ENCODE data around the gene PDLIM7. TPM values are rescaled to one million over a fixed set of nuclear protein-coding genes. Genes with fewer than 3 reads are reported as not detected.
"Not testable (repeated sequence)": the region's sequence is repeated elsewhere in the genome, so short reads cannot be mapped to it uniquely, and the experiment has no call there.

The PDLIM7 gene, protein sequence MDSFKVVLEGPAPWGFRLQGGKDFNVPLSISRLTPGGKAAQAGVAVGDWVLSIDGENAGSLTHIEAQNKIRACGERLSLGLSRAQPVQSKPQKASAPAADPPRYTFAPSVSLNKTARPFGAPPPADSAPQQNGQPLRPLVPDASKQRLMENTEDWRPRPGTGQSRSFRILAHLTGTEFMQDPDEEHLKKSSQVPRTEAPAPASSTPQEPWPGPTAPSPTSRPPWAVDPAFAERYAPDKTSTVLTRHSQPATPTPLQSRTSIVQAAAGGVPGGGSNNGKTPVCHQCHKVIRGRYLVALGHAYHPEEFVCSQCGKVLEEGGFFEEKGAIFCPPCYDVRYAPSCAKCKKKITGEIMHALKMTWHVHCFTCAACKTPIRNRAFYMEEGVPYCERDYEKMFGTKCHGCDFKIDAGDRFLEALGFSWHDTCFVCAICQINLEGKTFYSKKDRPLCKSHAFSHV
- 144 TPM for total RNA-seq

- ATAC-seq (peak; percentile 89), DNase-seq (ENCODE audit: low spot score) (peak; percentile 98)
- intact Hi-C loops (cut with DNase I): no loop called here
These were observed at the start of gene PDLIM7 for GRCh38 chr5:177497292-177498012. PDLIM7 (minus strand) TSS chr5:177497604; CDS start chr5:177496512, 1,092 bp downstream.

GRCh38 chr5:177546258-177546741 is 48.9 kb upstream of the PDLIM7 start:
- DNase-seq (ENCODE audit: low spot score) (no peak), ATAC-seq (peak; percentile 92)
- intact Hi-C loops (cut with DNase I): no loop called here

DNA sequence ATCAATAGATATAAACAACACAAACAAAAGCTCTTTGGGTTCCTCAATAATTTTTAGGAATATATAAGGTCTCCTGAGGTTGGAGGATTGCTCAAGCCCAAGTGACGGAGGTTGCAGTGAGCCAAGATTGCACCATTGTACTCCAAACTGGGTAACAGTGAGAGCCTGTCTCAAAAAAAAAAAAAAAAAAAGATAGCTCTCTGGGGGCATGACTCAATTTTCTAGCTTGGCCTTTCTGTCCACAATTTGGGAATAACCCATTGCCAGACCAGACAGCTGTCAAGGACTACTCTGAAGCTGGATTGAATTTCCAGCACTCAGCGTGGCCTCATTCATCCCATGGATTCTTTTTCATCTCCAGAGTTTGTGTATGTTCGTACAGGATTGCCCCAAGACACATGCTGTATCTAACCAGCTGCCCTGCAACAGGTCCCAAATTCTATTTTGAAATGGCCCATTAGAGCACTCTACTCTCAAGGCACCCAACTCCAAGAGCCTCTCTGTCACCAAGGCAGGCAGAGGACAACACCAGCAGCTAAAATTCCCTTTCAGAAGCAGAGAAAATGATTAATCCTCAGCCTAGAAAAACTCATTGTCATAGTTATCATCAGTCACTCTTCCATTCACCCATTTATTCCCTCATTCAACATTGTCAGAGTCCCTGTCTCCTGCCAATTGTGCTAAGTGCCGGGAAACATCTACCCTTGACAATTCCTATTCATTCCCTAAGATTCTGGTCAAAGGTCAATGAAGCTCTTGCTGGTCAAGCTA is 48.3 kb upstream of the PDLIM7 start:
- ATAC-seq (peak; percentile 95), DNase-seq (ENCODE audit: low spot score) (no peak)
- intact Hi-C loops (cut with DNase I): no loop called here

GRCh38 chr5:177542816-177543465 is 45.5 kb upstream of the PDLIM7 start:
- intact Hi-C loops (cut with DNase I): no loop called here
- DNase-seq (ENCODE audit: low spot score): no peak
- no peak for ATAC-seq

DNA sequence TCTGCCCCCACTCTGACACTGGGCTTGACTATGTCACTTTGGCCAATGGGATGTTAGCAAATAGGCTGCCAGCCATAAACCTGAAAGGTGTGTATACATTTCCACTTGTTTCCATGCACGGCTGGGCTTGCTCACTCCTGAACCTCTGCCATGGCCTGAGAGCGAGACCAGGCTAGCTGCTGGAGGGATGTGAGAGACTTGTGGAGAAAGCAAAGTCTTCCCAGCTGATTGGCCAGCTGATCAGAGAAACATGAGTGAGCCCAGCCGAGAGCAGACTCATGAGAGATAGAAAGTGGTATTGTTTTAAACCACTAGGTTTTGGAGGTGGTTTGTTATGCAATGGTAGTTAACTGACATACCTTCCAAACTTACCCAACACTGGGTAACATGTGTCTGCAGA is 43.0 kb upstream of the PDLIM7 start:
- intact Hi-C loops (cut with DNase I): no loop called here
- no peak for ATAC-seq
- DNase-seq (ENCODE audit: low spot score): no peak

GRCh38 chr5:177539411-177539810 is 42.0 kb upstream of the PDLIM7 start:
- DNase-seq (ENCODE audit: low spot score) (peak; percentile 28), ATAC-seq (peak; percentile 85)
- intact Hi-C loops (cut with DNase I): no loop called here

- intact Hi-C loops (cut with DNase I): no loop called here
- DNase-seq (ENCODE audit: low spot score) (no peak), ATAC-seq (peak; percentile 3)
These were observed 41.5 kb upstream of the PDLIM7 start for GRCh38 chr5:177538876-177539275.

DNA sequence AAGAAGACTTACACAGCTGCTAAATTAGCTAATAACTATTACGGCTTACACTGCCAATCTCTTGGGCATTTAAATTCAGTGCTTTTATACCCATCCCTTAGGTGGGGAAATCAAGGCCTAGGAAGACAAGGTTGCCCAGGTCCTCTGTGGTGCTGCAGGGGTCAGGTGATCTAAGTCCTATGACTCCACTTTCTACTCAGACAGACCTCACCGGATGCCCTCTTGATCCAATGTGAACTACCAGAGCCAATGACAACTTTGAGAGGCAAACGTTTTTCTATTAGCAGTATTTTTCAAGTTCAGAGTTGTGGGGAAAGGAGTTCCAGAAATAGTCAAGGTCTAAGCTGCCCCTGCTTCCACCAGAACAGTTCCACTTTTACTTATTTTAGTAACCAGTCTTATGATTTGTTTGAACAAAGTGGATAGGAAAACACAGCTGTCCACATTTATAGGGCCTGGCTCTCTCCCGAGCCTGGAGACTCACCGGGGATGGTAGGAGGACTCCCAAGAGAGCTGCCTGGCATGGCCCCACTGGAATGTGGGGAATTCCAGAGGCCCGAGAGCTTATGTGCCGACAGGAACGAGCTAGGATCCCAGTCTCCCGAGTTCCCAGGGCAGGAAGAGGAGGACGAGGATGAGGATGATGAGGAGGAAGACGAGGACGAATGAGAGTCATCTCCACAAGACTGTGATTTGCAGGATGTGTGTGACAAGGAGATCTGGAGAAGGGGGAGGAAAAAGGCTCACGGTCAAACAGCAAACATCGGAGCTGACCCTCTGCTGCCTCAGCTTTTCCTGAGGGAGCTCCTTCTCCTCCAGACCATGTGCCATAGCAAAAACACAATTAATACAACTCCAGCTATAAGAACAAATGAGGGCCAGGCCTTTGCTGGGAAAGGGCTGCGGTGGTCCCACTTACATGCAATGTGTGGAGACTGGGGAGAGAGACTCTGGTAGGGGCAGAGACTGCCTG is 40.3 kb upstream of the PDLIM7 start:
- DNase-seq (ENCODE audit: low spot score) (no peak), ATAC-seq (peak; percentile 66)
- intact Hi-C loops (cut with DNase I): no loop called here

- intact Hi-C loops (cut with DNase I): no loop called here
- ATAC-seq (no peak), DNase-seq (ENCODE audit: low spot score) (peak; percentile 44)
These were observed 39.0 kb upstream of the PDLIM7 start for GRCh38 chr5:177536386-177536785.

DNA sequence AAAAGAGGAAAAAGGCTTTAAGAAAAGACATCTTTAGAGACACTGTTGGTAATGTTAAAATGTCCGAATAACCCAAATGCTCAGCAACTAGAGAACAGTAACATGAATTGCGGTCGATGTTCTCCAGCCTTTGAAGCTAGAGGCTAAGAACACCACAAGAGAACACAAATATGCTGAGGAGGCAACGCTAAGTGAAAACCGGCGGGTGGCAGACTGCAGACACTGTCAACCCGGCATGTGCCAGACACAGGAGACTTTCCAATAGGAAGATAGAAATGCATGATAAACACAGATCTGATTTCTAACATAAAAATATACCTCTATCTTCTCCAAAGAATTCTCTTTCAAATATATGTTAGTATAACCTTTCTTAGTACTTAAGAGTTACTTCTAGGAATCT is 37.7 kb upstream of the PDLIM7 start:
- peak; percentile 17 for DNase-seq (ENCODE audit: low spot score)
- intact Hi-C loops (cut with DNase I): no loop called here
- no peak for ATAC-seq

GRCh38 chr5:177534433-177534832 is 37.0 kb upstream of the PDLIM7 start:
- intact Hi-C loops (cut with DNase I); ATAC-seq: not testable (repeated sequence)
- DNase-seq (ENCODE audit: low spot score): peak; percentile 15

GRCh38 chr5:177531209-177531940 is 34.0 kb upstream of the PDLIM7 start:
- no peak for ATAC-seq
- intact Hi-C loops (cut with DNase I): no loop called here
- DNase-seq (ENCODE audit: low spot score): peak; percentile 52

DNA sequence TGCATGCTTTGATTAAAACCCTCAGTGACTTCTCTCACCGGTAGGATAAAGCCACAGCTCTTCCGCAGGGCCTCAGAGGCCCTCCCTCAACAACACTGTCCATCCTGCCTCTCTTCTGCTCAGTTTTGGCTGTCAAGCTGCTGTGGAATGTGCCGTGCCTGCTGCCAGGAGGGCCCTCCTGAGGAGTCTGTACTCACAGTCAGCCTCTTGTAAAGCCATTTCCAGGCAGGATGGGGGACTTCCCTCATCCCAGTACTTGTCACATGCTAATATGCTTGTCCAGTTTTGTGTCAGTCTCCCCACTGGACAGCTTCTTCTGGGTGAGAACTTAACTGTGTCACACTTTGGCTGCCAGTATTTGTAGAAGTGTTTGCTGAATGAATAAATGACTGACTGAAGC is 33.2 kb upstream of the PDLIM7 start:
- DNase-seq (ENCODE audit: low spot score) (peak; percentile 14), ATAC-seq (no peak)

GRCh38 chr5:177529247-177530203 is 32.1 kb upstream of the PDLIM7 start:
- no peak for ATAC-seq
- intact Hi-C loops (cut with DNase I): no loop called here

More for the DNA sequence above, 33.2 kb upstream of the PDLIM7 start:
- intact Hi-C loops (cut with DNase I): no loop called here

GRCh38 chr5:177528631-177529030 is 31.2 kb upstream of the PDLIM7 start:
- intact Hi-C loops (cut with DNase I): no loop called here
- peak; percentile 22 for DNase-seq (ENCODE audit: low spot score)
- ATAC-seq: no peak

More at GRCh38 chr5:177529247-177530203, 32.1 kb upstream of the PDLIM7 start:
- DNase-seq (ENCODE audit: low spot score): peak; percentile 23

DNA sequence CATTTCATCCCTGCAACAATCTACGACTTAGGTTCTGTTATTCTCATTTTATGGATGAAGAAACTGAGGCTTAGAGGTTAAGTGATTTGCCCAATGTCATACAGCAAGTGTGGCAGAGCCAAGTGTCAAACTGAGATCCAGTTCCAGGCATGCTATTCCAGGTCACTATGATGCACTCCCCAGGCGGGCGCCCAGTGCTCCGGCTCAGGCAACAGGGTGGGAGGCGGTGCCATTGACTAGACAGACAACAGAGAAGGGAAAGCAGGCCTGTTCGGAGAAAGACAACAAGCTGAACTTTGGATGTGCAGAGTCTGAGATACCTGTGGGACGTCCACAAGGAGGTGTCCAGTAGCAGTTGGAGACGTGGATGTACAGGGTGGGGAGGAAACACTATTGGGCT is 30.2 kb upstream of the PDLIM7 start:
- intact Hi-C loops (cut with DNase I): no loop called here
- peak; percentile 22 for DNase-seq (ENCODE audit: low spot score)
- ATAC-seq: no peak
